ENCODE data around the gene FAM13B.
A peak's percentile ranks its signal among the peaks of the same experiment; 100 is the strongest.

The FAM13B gene

GRCh38 chr5:137888863-137889759 lies 143.8 kb downstream of the FAM13B start, which contains the start of gene PKD2L2:
Gene PKD2L2, plus strand, starts transcription at chr5:137889457. Its CDS starts 35 bp downstream, at chr5:137889492.
- peak; percentile 90 for DNase-seq

- no peak for DNase-seq
These were observed 144.4 kb downstream of the FAM13B start for GRCh38 chr5:137888466-137888862.

Measured in stimulated activated CD4-positive, alpha-beta T cell treated with anti-CD3 and anti-CD28 coated beads, Interleukin-15, amount 100 ng/mL, for 24 hours (primary cell).